IMR-90 (cell line): ENCODE data around the gene CALD1. TPM values are rescaled to one million over a fixed set of nuclear protein-coding genes. Genes with fewer than 3 reads are reported as not detected.

Experiments
- ATAC-seq: fragments of 200-7000 bp; cut with Tn5 transposase; 2 replicates; pipeline ENCODE4 v1.9.1; 2020; ENCODE audit warnings: low read depth, mild to moderate bottlenecking, moderate library complexity
- BruUV-seq: library from RNA; stranded (reverse); fragments of 400-500 nt; replicated peaks from 2 replicates; lab custom pipeline; 2021; lab: Mats Ljungman, UMichigan
- CTCF ChIA-PET: fragments of 300-600 bp; formaldehyde crosslinking; extraction: SDS; loops from one replicate; lab custom pipeline; 2021; ENCODE audit warnings: antibody characterized with exemption; lab: Yijun Ruan, JAX
- POLR2A ChIA-PET: fragments of 300-600 bp; sonication (Branson Sonifier 250); formaldehyde crosslinking; loops from one replicate; lab custom pipeline; 2022; ENCODE audit warnings: antibody characterized with exemption; ENCODE audit not compliant: unreplicated experiment; lab: Charles Lee
- DNase-seq: peaks from one replicate; pipeline ENCODE4 v3.0.0; 2013
- H2AFZ ChIP-seq: replicated peaks from 2 replicates; pipeline ENCODE3; 2013; ENCODE audit warnings: low read length, mild to moderate bottlenecking; ENCODE audit not compliant: poor library complexity
- H2AK5ac ChIP-seq: 2 replicates; pipeline ENCODE4 v1.6.1; 2013; ENCODE audit warnings: low read depth, low read length, inconsistent platforms
- H2AK9ac ChIP-seq: replicated peaks from 2 replicates; pipeline ENCODE3; 2013; ENCODE audit warnings: mild to moderate bottlenecking, low read depth, low read length, moderate library complexity; ENCODE audit not compliant: poor library complexity
- H2BK120ac ChIP-seq: 2 replicates; pipeline ENCODE4 v1.6.1; 2013; ENCODE audit warnings: low read depth, low read length, inconsistent platforms
- H2BK15ac ChIP-seq: 3 replicates; pipeline ENCODE4 v1.6.1; 2013; ENCODE audit warnings: low read depth, low read length, inconsistent platforms
- H2BK20ac ChIP-seq: 2 replicates; pipeline ENCODE4 v1.6.1; 2013; ENCODE audit warnings: low read depth, mild to moderate bottlenecking, inconsistent platforms, low read length, moderate library complexity
- H2BK5ac ChIP-seq: 2 replicates; pipeline ENCODE4 v1.6.1; 2013; ENCODE audit warnings: mild to moderate bottlenecking, low read depth, low read length, inconsistent platforms; ENCODE audit not compliant: poor library complexity, severe bottlenecking
- H3K14ac ChIP-seq: replicated peaks from 2 replicates; pipeline ENCODE4 v1.6.1; 2013; ENCODE audit warnings: low read depth, low read length, inconsistent platforms
- H3K18ac ChIP-seq: 2 replicates; pipeline ENCODE4 v1.6.1; 2013; ENCODE audit warnings: low read depth, low read length, control low read depth
- H3K23ac ChIP-seq: 2 replicates; pipeline ENCODE4 v1.6.1; 2013; ENCODE audit warnings: low read depth, low read length, inconsistent platforms
- H3K27ac ChIP-seq: 2 replicates; pipeline ENCODE4 v1.5.1; 2013; ENCODE audit warnings: mild to moderate bottlenecking, control low read depth, low read length; ENCODE audit not compliant: insufficient read depth
- H3K27me3 ChIP-seq: 2 replicates; pipeline ENCODE4 v1.6.1; 2013; ENCODE audit warnings: low read length; ENCODE audit not compliant: control insufficient read depth, insufficient read depth
- H3K36me3 ChIP-seq: 2 replicates; pipeline ENCODE4 v1.6.1; 2013; ENCODE audit warnings: low read length, mixed read lengths; ENCODE audit not compliant: control insufficient read depth, insufficient read depth
- H3K4ac ChIP-seq: 2 replicates; pipeline ENCODE4 v1.6.1; 2013; ENCODE audit warnings: low read depth, low read length, inconsistent platforms
- H3K4me1 ChIP-seq: 2 replicates; pipeline ENCODE4 v1.6.1; 2013; ENCODE audit warnings: low read length, mixed read lengths; ENCODE audit not compliant: control insufficient read depth, insufficient read depth
- H3K4me2 ChIP-seq: 2 replicates; pipeline ENCODE4 v1.6.1; 2013; ENCODE audit warnings: low read depth, mild to moderate bottlenecking, control low read depth, low read length, moderate library complexity
- H3K4me3 ChIP-seq: 2 replicates; pipeline ENCODE4 v1.5.1; 2013; ENCODE audit warnings: low read depth, mild to moderate bottlenecking, control low read depth, low read length, moderate library complexity; ENCODE audit not compliant: insufficient read depth
- H3K56ac ChIP-seq: 2 replicates; pipeline ENCODE4 v1.6.1; 2013; ENCODE audit warnings: low read length, inconsistent platforms; ENCODE audit not compliant: insufficient read depth; ENCODE audit errors: extremely low read depth
- H3K79me1 ChIP-seq, 2 experiments: 2 replicates each; pipeline ENCODE4 v1.6.1; 2013; ENCODE audit warnings: low read length in 2 of 2, inconsistent platforms in 1 of 2, low read depth in 1 of 2
- H3K9ac ChIP-seq: 2 replicates; pipeline ENCODE4 v1.6.1; 2013; ENCODE audit warnings: low read depth, low read length, control low read depth
- H3K9me1 ChIP-seq: 2 replicates; pipeline ENCODE4 v1.6.1; 2013; ENCODE audit warnings: low read length, inconsistent platforms; ENCODE audit not compliant: insufficient read depth
- H3K9me3 ChIP-seq: 2 replicates; pipeline ENCODE4 v1.6.1; 2013; ENCODE audit warnings: low read length; ENCODE audit not compliant: control insufficient read depth, insufficient read depth
- H4K20me1 ChIP-seq: 2 replicates; pipeline ENCODE4 v1.6.1; 2013; ENCODE audit warnings: low read length, inconsistent platforms; ENCODE audit not compliant: insufficient read depth
- H4K5ac ChIP-seq: 2 replicates; pipeline ENCODE4 v1.6.1; 2013; ENCODE audit warnings: mild to moderate bottlenecking, low read depth, low read length, control low read depth
- H4K8ac ChIP-seq, 2 experiments: 2 replicates each; pipeline ENCODE4 v1.6.1; 2013; ENCODE audit warnings: low read depth in 2 of 2, low read length in 2 of 2, control low read depth in 1 of 2, inconsistent platforms in 1 of 2
- H4K91ac ChIP-seq: 2 replicates; pipeline ENCODE4 v1.6.1; 2013; ENCODE audit warnings: low read depth, low read length, inconsistent platforms; ENCODE audit not compliant: insufficient read depth
- POLR2A ChIP-seq: IDR thresholded peaks from 2 replicates; pipeline ENCODE4 v1.6.1; 2012; ENCODE audit warnings: mild to moderate bottlenecking, low read depth, low read length
- RAD21 ChIP-seq: IDR thresholded peaks from 2 replicates; pipeline ENCODE4 v1.6.1; 2012; ENCODE audit warnings: low read length, improper control_type of control experiment
- RCOR1 ChIP-seq: IDR thresholded peaks from 2 replicates; pipeline ENCODE4 v1.6.1; 2012; ENCODE audit warnings: mild to moderate bottlenecking, low read length, improper control_type of control experiment; ENCODE audit not compliant: insufficient replicate concordance
- RFX5 ChIP-seq: IDR thresholded peaks from 2 replicates; pipeline ENCODE4 v1.8.0; 2012; ENCODE audit warnings: low read depth, mild to moderate bottlenecking, low read length, moderate library complexity
- WGBS, 2 experiments: methylation state at CpG; one replicate each; pipeline versions ENCODE4 v1.1.5 to v1.1.7; 2013; ENCODE audit warnings: missing lambda C conversion rate in 2 of 2; ENCODE audit not compliant: insufficient read length in 1 of 2; ENCODE audit errors: extremely low coverage in 2 of 2; 5-methylcytosine and 5-hydroxymethylcytosine counted together
- dilution Hi-C: fragments of 300-500 bp; cut with HindIII; formaldehyde crosslinking; loops from one replicate; pipeline ENCODE4 v1.14.3; 2018; ENCODE audit warnings: low sequenced_read_pairs; ENCODE audit not compliant: unreplicated experiment
- in situ Hi-C: fragments of 300-500 bp; cut with MboI; formaldehyde crosslinking; loops from 3 replicates; pipeline ENCODE4 v1.14.3; 2019; ENCODE audit warnings: low sequenced_read_pairs, inconsistent platforms, mixed read lengths
- intact Hi-C: fragments of 100-400 bp; cut with micrococcal nuclease; formaldehyde crosslinking; loops from 2 replicates; pipeline ENCODE4 v1.10.0; 2022
- polyA plus RNA-seq, 3 experiments: library from polyadenylated mRNA; depleted of rRNA; stranded (reverse); fragments of >200 nt; gene quantifications; 2 replicates each; pipeline ENCODE4 v1.2.3, GENCODE V29; 2012; ENCODE audit warnings: low replicate concordance in 1 of 3
- total RNA-seq: library from RNA; depleted of rRNA; stranded (reverse); fragments of >200 nt; gene quantifications from 2 replicates; pipeline ENCODE4 v1.2.3, GENCODE V29; 2012
- TF ChIP-seq, protein P1 (sequence below): conservative IDR thresholded peaks from 2 replicates; pipeline ENCODE4 v1.5.1; 2012; ENCODE audit warnings: mild to moderate bottlenecking, low read depth, low read length, improper control_type of control experiment

CALD1 gene
- total and polyA plus RNA-seq, 2 of the 4 experiments (the other 2 are of a cell fraction), result 375 to 487 TPM

DNA sequence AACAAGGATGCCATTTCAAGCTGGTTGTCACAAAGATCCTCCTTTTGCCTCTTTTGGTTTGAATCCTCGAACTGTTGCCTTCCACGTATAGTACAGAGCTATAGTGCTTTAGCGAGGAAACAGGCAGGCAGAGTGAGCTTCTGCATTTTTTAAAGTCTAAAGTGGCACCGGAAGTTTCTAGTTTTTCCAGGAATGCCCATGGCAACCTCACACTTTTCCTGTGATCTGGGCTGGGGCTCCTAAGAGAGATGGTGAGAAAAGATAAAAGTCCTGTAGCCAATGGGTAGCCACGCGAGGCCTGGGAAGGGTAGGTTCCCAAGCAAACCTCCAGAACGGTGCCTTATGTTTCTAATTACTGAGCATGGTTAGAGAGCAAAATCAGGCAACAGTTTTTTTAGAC is 76.7 kb downstream of the CALD1 start (continued):
- TF ChIP-seq, protein P1, sequence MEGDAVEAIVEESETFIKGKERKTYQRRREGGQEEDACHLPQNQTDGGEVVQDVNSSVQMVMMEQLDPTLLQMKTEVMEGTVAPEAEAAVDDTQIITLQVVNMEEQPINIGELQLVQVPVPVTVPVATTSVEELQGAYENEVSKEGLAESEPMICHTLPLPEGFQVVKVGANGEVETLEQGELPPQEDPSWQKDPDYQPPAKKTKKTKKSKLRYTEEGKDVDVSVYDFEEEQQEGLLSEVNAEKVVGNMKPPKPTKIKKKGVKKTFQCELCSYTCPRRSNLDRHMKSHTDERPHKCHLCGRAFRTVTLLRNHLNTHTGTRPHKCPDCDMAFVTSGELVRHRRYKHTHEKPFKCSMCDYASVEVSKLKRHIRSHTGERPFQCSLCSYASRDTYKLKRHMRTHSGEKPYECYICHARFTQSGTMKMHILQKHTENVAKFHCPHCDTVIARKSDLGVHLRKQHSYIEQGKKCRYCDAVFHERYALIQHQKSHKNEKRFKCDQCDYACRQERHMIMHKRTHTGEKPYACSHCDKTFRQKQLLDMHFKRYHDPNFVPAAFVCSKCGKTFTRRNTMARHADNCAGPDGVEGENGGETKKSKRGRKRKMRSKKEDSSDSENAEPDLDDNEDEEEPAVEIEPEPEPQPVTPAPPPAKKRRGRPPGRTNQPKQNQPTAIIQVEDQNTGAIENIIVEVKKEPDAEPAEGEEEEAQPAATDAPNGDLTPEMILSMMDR, result no peak

DNA sequence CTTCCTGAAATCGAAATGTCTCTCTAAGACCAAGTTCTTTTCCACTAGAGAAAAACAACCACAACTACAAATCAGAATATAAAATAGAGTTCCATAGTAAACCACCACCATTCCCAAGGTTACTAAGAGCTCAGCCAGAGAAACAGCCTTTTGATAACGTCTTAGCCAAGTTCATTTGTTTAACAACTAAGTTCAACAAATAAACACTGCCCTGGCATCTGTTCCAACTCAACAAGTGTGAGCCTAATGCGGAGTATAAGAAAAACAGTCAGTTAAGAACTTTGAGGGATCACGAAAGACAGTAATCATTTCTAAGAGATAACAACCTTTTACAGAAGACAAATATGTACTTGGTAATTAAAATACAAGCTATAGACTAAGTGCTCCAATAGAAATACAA is 77.3 kb downstream of the CALD1 start:
- H4K20me1 ChIP-seq, result peaks cover 87% of the 10 kb centered on the region
- no peak overlapping the region for H2AFZ ChIP-seq
- no peak overlapping the region for H3K14ac ChIP-seq
- no peak overlapping the region for H4K8ac ChIP-seq
- no peak overlapping the region for H3K18ac ChIP-seq
- intact Hi-C loops, result no loop called here
- no peak overlapping the region for H3K4me3 ChIP-seq
- H3K23ac ChIP-seq, result no peak overlapping the region
- in situ Hi-C loops, result no loop called here
- dilution Hi-C loops, result no loop called here
- H2BK5ac ChIP-seq, result peak overlapping the region; percentile 75
- no peak overlapping the region for H2BK120ac ChIP-seq
- H2BK20ac ChIP-seq, result no peak overlapping the region
- H3K4ac ChIP-seq, result no peak overlapping the region
- peak; percentile 66 for DNase-seq
- no peaks in the 10 kb centered on the region for H3K27me3 ChIP-seq
- peaks cover 36% of the 10 kb centered on the region for H3K9me1 ChIP-seq
- H2AK5ac ChIP-seq, result no peak overlapping the region
- no peak overlapping the region for H3K27ac ChIP-seq
- no peak overlapping the region for H2BK15ac ChIP-seq
- ChIA-PET CTCF (interaction anchor here (0.6 kb wide), 1 partner anchor 67 kb away, joined by 3 read pairs; no protein-coding TSS in a partner anchor), POLR2A (interaction anchor here (1.0 kb wide), 1 partner anchor 74 kb away, joined by 3 read pairs; no protein-coding TSS in a partner anchor)
- H3K4me2 ChIP-seq, result no peak overlapping the region; the same call in 1 of the 2 replicates
- no peak overlapping the region for H4K91ac ChIP-seq
- H3K9me3 ChIP-seq, result no peaks in the 10 kb centered on the region
- peaks cover 29% of the 10 kb centered on the region for H3K4me1 ChIP-seq
- no peak overlapping the region for H3K9ac ChIP-seq
- peaks cover 29 to 81% of the 10 kb centered on the region in 2 experiments for H3K79me1 ChIP-seq
- WGBS, 2 experiments, result no CpG with 5 or more reads among the region's 4 CpGs
- H4K5ac ChIP-seq, result no peak overlapping the region
- ATAC-seq, result peak; percentile 50
- no TSS peak for BruUV-seq
- H2AK9ac ChIP-seq, result no peak overlapping the region
- H3K56ac ChIP-seq, result no peak overlapping the region
- TF ChIP-seq POLR2A (no peak), RAD21 (no peak), RFX5 (no peak), RCOR1 (no peak)
- H3K36me3 ChIP-seq, result peaks cover 4% of the 10 kb centered on the region; the same call in 1 of the 2 replicates
